Activated CD4-positive, alpha-beta T cell treated with anti-CD3 and anti-CD28 coated beads, Interleukin-2, amount 10 ng/mL, durations not matched to agents 24 days and 14 days (primary cell): Measurements from ENCODE around the gene GPR173. TPM values are rescaled to one million over a fixed set of nuclear protein-coding genes. Genes with fewer than 3 reads are reported as not detected.

ENCODE experiments used
- DNase-seq: peaks from one replicate; pipeline ENCODE4 v3.0.0; 2022
- H3K27ac Mint-ChIP-seq: one replicate; pipeline ENCODE4 v1.8.0; 2022; ENCODE audit warnings: mild to moderate bottlenecking, mixed read lengths
- H3K27me3 Mint-ChIP-seq: one replicate; pipeline ENCODE4 v1.8.0; 2022; ENCODE audit warnings: mixed read lengths
- H3K36me3 Mint-ChIP-seq: one replicate; pipeline ENCODE4 v1.8.0; 2022; ENCODE audit warnings: low read depth, mild to moderate bottlenecking, mixed read lengths
- H3K4me1 Mint-ChIP-seq: one replicate; pipeline ENCODE4 v1.8.0; 2021; ENCODE audit warnings: mixed read lengths
- H3K4me3 Mint-ChIP-seq: one replicate; pipeline ENCODE4 v1.8.0; 2022; ENCODE audit warnings: mild to moderate bottlenecking, moderate library complexity, mixed read lengths
- H3K9me3 Mint-ChIP-seq: one replicate; pipeline ENCODE4 v1.8.0; 2021; ENCODE audit warnings: mixed read lengths
- intact Hi-C: fragments of 100-400 bp; cut with micrococcal nuclease; formaldehyde crosslinking; loops from one replicate; pipeline ENCODE4 v1.15.1; 2023
- total RNA-seq: library from RNA; stranded (reverse); gene quantifications from 2 replicates; pipeline ENCODE4 v1.2.3, GENCODE V29; 2022

GPR173 gene
- total RNA-seq, 1 donor from 2014 or later, result not detected

- Mint-ChIP-seq H3K9me3 (no peaks in the 10 kb centered on the region), H3K36me3 (peaks cover 31% of the 10 kb centered on the region), H3K4me1 (peaks cover 32% of the 10 kb centered on the region), H3K27ac (peak overlapping the region; percentile 82), H3K27me3 (no peaks in the 10 kb centered on the region), H3K4me3 (peak overlapping the region; percentile 87)
- peak; percentile 89 for DNase-seq
- intact Hi-C loops, result loop anchor here (10.0 kb wide), 1 partner anchor 956 kb away; the partner anchor contains the start of gene PHF8
These were observed 39.8 kb downstream of the GPR173 start for GRCh38 chrX:53088136-53088974.

DNA sequence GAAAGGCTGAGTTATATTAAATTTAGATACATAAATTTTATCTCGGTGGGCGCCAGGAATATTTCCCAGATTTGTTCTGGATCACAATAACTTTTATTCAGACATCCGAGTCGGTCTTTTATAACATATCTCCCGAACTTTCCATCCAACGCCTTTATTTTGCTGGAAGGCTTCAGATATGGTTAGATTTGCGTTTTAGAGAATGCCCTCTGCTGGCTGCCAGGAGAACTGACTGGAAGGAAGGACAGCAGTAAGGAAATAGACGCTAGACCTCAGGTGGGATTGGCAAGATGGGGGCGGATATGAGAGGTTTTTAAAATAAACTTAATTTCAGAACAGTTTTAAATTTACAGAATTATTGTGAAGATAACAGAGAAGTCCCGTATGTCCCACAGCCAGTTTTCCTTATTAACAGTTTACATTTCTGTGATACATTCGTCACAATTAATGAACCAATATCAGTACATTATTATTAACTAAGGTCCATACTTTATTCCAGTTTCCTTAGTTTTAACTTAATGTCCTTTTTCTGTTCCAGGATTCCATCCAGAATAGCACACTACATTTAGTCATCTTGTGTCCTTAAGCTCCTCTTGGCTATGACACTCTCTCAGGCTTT is 40.7 kb downstream of the GPR173 start:
- Mint-ChIP-seq H3K27me3 (no peaks in the 10 kb centered on the region), H3K9me3 (no peaks in the 10 kb centered on the region), H3K36me3 (peaks cover 24% of the 10 kb centered on the region), H3K4me3 (peak overlapping the region; percentile 87), H3K27ac (no peak overlapping the region), H3K4me1 (peaks cover 27% of the 10 kb centered on the region)
- peak; percentile 76 for DNase-seq
- intact Hi-C loops, result loop anchor here (1.0 to 10.0 kb wide), 2 partner anchors 18 to 955 kb away; partner anchors contain the start of gene PHF8

- peaks cover 19% of the 10 kb centered on the region for H3K36me3 Mint-ChIP-seq
- H3K27me3 Mint-ChIP-seq, result no peaks in the 10 kb centered on the region
- peaks cover 30% of the 10 kb centered on the region for H3K4me1 Mint-ChIP-seq
- intact Hi-C loops, result loop anchor here (1.0 to 10.0 kb wide), 3 partner anchors 19 to 955 kb away; partner anchors contain the start of genes HSD17B10 and PHF8
- no peak overlapping the region for H3K27ac Mint-ChIP-seq
- H3K4me3 Mint-ChIP-seq, result no peak overlapping the region
- DNase-seq, result no peak
- no peaks in the 10 kb centered on the region for H3K9me3 Mint-ChIP-seq
These were observed 41.3 kb downstream of the GPR173 start for GRCh38 chrX:53089925-53090324.

DNA sequence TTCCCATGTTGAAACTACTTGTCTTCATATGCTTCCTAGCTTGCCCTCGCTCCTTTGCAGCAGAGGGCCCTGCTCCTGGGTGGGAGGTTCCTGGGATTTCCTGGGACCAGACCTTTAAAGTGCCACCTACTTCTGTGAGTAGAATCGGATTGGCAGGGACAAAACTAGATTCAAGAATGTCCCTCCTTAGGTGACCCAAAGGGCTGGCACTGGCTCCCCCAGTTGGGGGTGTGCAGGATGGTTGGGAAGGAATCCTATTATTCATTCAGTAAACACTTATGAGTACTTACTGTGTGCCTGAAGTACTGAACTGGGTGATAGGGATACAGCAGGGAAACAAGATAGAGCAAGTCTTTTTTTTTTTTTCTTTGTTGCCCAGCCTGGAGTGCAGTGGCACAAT is 42.8 kb downstream of the GPR173 start:
- Mint-ChIP-seq H3K4me1 (peaks cover 28% of the 10 kb centered on the region), H3K36me3 (peaks cover 9% of the 10 kb centered on the region), H3K27me3 (no peaks in the 10 kb centered on the region), H3K9me3 (no peaks in the 10 kb centered on the region), H3K4me3 (no peak overlapping the region), H3K27ac (no peak overlapping the region)
- no peak for DNase-seq
- intact Hi-C loops, result loop anchor here (10.0 kb wide), 1 partner anchor 343 kb away; the partner anchor contains the start of gene HSD17B10

DNA sequence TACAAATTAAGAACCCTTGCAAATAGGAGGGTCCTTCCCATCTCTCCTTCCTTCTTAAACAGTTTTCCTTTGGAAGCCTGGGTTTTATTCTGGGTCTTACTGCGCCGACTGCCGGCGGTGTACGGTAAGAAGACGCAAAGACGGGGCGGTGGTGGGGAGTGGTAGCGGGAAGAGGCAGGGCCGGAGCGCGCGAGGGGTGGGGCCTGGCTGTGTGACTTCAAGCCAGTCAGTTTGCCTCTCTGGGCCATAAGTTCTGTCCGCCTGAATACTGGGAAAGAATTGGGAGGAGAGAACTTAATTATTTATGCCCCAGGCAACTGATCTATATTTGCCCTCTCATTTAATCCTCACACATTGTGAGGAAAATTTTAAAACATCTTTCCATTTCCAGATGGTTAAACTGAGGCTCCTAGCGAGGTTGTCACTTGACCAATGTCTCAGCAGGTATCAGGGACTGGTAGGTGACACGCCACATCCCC is 44.6 kb downstream of the GPR173 start:
- Mint-ChIP-seq H3K9me3 (no peaks in the 10 kb centered on the region), H3K27ac (peak overlapping the region; percentile 92), H3K27me3 (no peaks in the 10 kb centered on the region), H3K36me3 (peaks cover 1% of the 10 kb centered on the region), H3K4me1 (peaks cover 19% of the 10 kb centered on the region), H3K4me3 (peak overlapping the region; percentile 88)
- intact Hi-C loops, result loop anchor here (1.0 to 10.0 kb wide), 3 partner anchors 11 to 342 kb away; partner anchors contain the start of genes HSD17B10 and TSPYL2
- peak; percentile 92 for DNase-seq

DNA sequence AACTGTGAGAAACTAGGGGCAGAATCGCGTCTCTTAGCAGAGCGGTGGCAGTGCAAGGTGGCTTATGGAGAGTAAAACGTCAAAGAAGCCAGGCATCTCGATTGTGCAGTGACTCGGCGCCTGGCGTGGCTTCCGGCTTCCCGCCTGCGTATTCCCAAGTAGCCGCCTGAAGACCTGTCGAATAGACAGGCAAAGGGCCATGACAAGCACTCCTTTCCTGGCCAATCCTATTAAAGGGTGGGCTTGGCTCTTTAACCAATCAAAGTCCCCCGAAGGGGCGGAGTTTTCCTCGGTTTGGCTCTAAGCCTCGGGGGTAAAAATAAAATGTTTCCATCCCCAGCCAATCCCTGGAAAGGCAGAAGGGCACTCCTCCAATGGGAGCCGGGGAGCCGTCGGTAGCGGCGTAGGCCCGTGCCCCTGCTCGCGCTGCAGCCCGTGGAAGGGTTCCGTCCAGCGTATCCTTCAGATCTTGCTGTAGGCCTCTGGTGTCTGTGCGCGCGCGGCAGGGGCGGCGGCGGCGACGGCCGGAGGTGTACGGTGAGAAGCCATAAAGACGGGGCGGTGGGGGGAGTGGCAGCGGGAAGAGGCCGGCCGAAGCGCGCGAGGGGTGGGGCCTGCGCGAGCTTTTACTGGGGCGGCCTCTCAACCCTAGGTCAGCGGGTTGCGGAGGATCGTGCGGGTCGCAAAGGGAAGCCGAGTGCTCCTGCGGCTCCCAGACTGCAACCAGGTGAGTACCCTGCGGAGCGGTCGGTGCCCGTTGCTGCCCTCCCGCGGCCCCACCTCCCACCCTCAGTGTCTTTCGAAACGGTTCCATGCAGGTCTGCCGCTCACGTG is 45.4 kb downstream of the GPR173 start, which contains the start of gene KANTR:
Gene KANTR (plus strand): TSS at position 395 of the 834 bp plus-strand sequence. CDS start 30,131 bp downstream, outside the sequence.
- H3K27ac Mint-ChIP-seq, result peak within 1 kb of the TSS; percentile 92
- DNase-seq, result peak; percentile 94
- H3K9me3 Mint-ChIP-seq, result no peaks in the 10 kb centered on the region
- no peaks in the 10 kb centered on the region for H3K27me3 Mint-ChIP-seq
- intact Hi-C loops, result loop anchor here (1.0 to 10.0 kb wide), 3 partner anchors 12 to 341 kb away; partner anchors contain the start of genes HSD17B10 and TSPYL2
- peaks cover 1% of the 10 kb centered on the region for H3K36me3 Mint-ChIP-seq
- peak within 1 kb of the TSS; percentile 88 for H3K4me3 Mint-ChIP-seq
- peaks cover 13% of the 10 kb centered on the region for H3K4me1 Mint-ChIP-seq

DNA sequence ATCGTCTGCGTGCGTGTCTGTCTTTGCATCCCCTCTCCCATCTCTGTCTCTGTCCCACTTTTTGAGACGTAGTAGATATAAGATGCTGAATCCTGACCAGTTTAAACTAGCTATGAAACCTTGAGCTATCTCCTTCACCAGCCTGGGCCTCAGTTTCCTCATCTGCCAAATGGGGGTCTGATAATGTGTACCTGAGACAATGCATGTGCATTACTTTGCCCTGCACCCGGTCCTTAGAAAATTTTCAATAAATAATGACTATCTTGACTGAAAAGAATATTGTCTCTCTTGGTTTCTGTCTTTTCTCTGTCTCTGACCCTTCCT is 46.0 kb downstream of the GPR173 start:
- peaks cover 4% of the 10 kb centered on the region for H3K36me3 Mint-ChIP-seq
- H3K4me1 Mint-ChIP-seq, result peaks cover 11% of the 10 kb centered on the region
- intact Hi-C loops, result loop anchor here (10.0 kb wide), 1 partner anchor 340 kb away; the partner anchor contains the start of gene HSD17B10
- H3K27ac Mint-ChIP-seq, result peak overlapping the region; percentile 92
- H3K4me3 Mint-ChIP-seq, result peak overlapping the region; percentile 88
- no peaks in the 10 kb centered on the region for H3K27me3 Mint-ChIP-seq
- DNase-seq, result no peak
- no peaks in the 10 kb centered on the region for H3K9me3 Mint-ChIP-seq

DNA sequence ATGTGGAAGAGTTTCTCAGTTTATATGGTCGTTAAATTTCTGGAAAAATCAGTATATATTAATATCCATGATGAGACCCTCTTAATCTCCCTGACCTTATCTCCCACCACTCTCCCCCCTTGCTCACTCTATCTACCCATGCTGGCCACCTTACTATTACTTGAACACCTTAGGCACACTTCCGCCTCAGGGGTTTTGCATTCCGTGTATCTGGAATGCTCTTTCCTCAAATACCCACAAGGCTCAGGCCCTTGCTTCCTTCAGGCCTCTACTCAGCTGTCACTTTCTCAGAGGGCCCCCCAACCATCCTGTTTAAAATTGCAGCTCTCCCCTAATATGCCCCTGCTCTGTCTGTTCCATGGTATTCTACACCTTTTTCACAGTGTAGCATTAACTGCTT is 47.2 kb downstream of the GPR173 start:
- Mint-ChIP-seq H3K4me3 (peak overlapping the region; percentile 29), H3K9me3 (no peaks in the 10 kb centered on the region), H3K27me3 (no peaks in the 10 kb centered on the region), H3K27ac (no peak overlapping the region), H3K4me1 (peaks cover 11% of the 10 kb centered on the region), H3K36me3 (peaks cover 5% of the 10 kb centered on the region)
- intact Hi-C loops, result loop anchor here (10.0 kb wide), 1 partner anchor 339 kb away; the partner anchor contains the start of gene HSD17B10
- no peak for DNase-seq

DNA sequence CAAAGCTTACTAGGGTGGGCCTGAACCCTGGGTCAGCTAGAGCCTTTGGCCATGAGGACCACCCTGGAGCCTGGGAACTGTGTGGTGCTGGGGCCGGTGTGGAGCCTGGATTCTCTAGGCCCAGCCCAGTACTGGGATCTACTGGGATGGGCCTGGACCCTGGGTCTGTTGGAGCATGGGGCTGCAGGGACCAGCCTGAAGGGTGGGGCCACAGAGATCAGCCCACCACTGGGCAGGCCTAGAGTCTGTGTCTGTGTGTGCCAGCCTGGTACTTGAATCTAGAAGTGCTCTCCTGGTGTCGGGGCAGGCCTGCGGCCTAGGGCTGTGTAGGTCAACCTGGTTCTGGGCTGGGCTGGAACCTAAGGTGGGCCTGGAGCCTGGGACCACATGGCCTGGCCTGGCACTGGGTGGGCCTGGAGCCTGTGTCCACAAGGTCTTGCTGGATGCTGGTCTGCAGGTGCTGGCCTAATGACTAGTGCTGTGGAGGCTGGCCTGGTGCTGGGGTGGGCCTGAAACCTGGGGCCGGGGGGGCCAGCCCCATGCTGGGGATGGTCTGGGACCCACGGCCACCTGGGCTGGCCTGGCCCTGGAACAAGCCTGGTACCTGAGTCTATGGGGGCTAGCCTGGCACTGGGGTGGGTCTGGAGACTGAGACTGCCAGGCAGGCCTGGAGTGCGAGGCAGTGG is 66.4 kb downstream of the GPR173 start:
- H3K27me3 Mint-ChIP-seq, result no peaks in the 10 kb centered on the region
- no peak overlapping the region for H3K27ac Mint-ChIP-seq
- H3K36me3 Mint-ChIP-seq, result peaks cover 3% of the 10 kb centered on the region
- DNase-seq, result no peak
- intact Hi-C loops, result no loop called here
- no peak overlapping the region for H3K4me3 Mint-ChIP-seq
- H3K9me3 Mint-ChIP-seq, result no peaks in the 10 kb centered on the region
- H3K4me1 Mint-ChIP-seq, result peaks cover 5% of the 10 kb centered on the region

DNA sequence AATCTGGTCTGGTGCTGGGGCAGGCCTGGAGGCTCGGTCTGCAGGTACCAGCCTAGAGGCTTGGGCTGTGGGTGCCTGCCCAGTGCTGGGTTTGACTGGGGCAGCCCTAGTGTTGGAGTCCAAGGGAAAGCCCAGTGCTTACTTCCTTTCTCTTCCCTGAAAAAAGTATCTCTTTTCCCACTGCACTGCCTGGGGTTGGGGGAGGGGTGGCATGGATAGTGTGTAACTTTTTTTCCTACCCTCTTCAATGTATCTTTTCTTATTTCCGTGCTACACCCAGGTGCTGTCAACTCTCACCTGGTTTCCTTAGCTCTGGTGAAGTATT is 66.9 kb downstream of the GPR173 start:
- H3K36me3 Mint-ChIP-seq, result peaks cover 1% of the 10 kb centered on the region
- H3K4me1 Mint-ChIP-seq, result peaks cover 5% of the 10 kb centered on the region
- no peaks in the 10 kb centered on the region for H3K9me3 Mint-ChIP-seq
- no peak overlapping the region for H3K27ac Mint-ChIP-seq
- no peak for DNase-seq
- intact Hi-C loops, result no loop called here
- H3K27me3 Mint-ChIP-seq, result no peaks in the 10 kb centered on the region
- no peak overlapping the region for H3K4me3 Mint-ChIP-seq

- Mint-ChIP-seq H3K4me3 (no peak overlapping the region), H3K27me3 (no peaks in the 10 kb centered on the region), H3K9me3 (no peaks in the 10 kb centered on the region), H3K27ac (peak overlapping the region; percentile 18), H3K36me3 (peaks cover 1% of the 10 kb centered on the region), H3K4me1 (peaks cover 5% of the 10 kb centered on the region)
- intact Hi-C loops, result no loop called here
- no peak for DNase-seq
These were observed 67.5 kb downstream of the GPR173 start for GRCh38 chrX:53116101-53116500.

- peaks cover 8% of the 10 kb centered on the region for H3K36me3 Mint-ChIP-seq
- H3K4me1 Mint-ChIP-seq, result peaks cover 4% of the 10 kb centered on the region
- H3K27ac Mint-ChIP-seq, result no peak overlapping the region
- no peaks in the 10 kb centered on the region for H3K27me3 Mint-ChIP-seq
- H3K4me3 Mint-ChIP-seq, result no peak overlapping the region
- H3K9me3 Mint-ChIP-seq, result peaks cover 4% of the 10 kb centered on the region
- intact Hi-C loops, result no loop called here
- DNase-seq, result no peak
These were observed 73.4 kb downstream of the GPR173 start for GRCh38 chrX:53122013-53122412.

DNA sequence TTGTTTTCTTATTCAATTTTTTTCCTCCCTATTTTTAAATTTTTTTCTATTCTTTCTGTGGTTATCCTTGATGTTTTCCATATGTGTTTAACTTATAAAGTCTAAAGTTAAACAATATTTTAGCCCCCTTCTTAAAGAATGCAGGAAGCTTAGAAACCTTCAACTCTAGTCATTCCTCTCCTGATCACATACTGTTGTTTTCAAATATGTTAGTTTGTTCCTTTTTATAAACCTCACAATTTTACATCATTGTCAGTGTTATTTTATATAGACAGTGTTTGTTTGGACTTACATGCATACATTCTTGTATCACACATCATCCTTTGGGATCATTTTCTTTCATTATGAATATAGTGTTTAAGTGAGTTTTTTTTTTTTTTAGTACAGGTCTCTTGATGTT is 76.9 kb downstream of the GPR173 start:
- Mint-ChIP-seq H3K9me3 (peaks cover 4% of the 10 kb centered on the region), H3K4me3 (no peak overlapping the region), H3K27ac (no peak overlapping the region), H3K27me3 (no peaks in the 10 kb centered on the region), H3K36me3 (peaks cover 8% of the 10 kb centered on the region), H3K4me1 (peaks cover 4% of the 10 kb centered on the region)
- no peak for DNase-seq
- intact Hi-C loops, result no loop called here
